Ovary (tissue), 3 donors: Measurements from ENCODE around the gene FXYD5.
"Not testable (repeated sequence)": the region's sequence is repeated elsewhere in the genome, so short reads cannot be mapped to it uniquely, and the experiment has no call there.

Experiments used
- CTCF ChIP-seq, 3 donors: fragments of 450-650 bp in 2 of 3; fragments of 200-600 bp in 1 of 3; IDR thresholded peaks; one replicate each; pipeline versions ENCODE4 v1.5.1 to v1.8.0; 2016 to 2022; ENCODE audit warnings: antibody characterized with exemption in 3 of 3, mild to moderate bottlenecking in 1 of 3
- EP300 ChIP-seq: sonication (generic); formaldehyde crosslinking; IDR thresholded peaks from one replicate; pipeline ENCODE4 v1.6.1; 2017; ENCODE audit warnings: antibody characterized with exemption
- POLR2A ChIP-seq: fragments of 450-650 bp; IDR thresholded peaks from one replicate; pipeline ENCODE4 v1.6.1; 2017; ENCODE audit warnings: antibody characterized with exemption, mild to moderate bottlenecking, moderate library complexity
- donor health status: DM: no; HTN: no; CAD: no.

DNA sequence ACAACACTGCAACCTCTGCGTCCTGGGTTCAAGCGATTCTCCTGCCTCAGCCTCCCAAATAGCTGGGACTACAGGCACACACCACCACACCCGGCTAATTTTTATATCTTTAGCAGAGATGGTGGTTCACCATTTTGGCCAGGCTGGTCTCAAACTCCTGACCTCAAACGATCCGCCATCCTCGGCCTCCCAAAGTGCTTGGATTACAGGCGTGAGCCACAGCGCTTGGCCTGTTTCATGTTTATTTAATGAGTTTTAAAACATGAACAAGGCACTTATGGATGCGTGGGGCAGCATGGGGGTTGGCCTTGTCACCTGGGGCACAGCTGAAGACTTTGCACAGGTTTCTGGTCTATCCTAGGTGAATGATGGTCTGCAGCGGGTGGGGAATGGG lies 1.4 kb upstream of the FXYD5 start:
- TF ChIP-seq CTCF (IDR thresholded peaks at IDR 0.05); POLR2A; EP300: not testable (repeated sequence)
